GM21526 (cell line): ENCODE data around the gene TMEM217.
A peak's percentile ranks its signal among the peaks of the same experiment; 100 is the strongest.

Experiments used
- ATAC-seq: cut with Tn5 transposase; IDR thresholded peaks from one replicate; pipeline ENCODE4 v1.9.1; 2021; ENCODE audit warnings: moderate library complexity; ENCODE audit not compliant: unreplicated experiment, low FRiP score

Gene TMEM217

DNA sequence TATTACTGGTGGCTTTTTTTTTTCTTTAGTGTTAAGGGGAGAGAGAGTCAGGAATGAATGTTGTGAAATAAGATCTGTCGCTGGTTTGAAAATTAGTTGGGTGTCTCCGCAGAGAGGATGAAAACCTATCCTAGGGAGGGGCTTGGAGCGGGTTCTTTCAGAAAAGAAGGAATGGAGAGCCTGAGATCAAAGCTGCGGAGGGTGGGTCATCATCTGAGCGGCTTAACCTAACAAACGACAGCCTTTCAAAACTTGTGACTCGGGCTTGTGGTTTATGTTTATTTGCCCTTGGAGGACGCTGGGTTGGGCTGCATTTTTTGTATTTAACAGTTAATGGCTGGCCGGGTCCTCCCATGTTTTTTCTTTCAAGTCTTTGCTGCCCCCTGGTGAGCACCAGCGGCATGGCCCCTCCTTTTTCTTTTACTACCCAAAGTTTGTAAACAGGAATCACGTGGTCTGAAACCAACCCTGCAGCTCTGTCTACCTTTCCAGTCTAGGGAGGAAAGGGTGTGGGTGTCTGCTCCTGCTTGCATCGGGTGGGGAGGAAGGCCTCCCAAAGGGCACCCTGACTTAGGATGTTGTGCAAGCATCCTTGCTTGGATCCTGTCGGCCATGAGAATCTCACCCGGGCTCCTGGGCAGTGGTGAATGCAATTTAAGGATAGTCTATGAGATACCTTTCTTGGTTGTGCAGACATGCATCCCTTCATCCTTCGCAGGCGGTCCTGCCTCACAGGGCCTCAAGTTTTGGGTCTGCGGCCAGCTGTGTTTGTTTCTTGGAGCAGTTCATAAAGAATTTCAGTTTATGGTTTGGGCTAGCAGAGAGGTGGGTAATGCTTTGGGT lies 85.8 kb downstream of the TMEM217 start:
- ATAC-seq = no peak

DNA sequence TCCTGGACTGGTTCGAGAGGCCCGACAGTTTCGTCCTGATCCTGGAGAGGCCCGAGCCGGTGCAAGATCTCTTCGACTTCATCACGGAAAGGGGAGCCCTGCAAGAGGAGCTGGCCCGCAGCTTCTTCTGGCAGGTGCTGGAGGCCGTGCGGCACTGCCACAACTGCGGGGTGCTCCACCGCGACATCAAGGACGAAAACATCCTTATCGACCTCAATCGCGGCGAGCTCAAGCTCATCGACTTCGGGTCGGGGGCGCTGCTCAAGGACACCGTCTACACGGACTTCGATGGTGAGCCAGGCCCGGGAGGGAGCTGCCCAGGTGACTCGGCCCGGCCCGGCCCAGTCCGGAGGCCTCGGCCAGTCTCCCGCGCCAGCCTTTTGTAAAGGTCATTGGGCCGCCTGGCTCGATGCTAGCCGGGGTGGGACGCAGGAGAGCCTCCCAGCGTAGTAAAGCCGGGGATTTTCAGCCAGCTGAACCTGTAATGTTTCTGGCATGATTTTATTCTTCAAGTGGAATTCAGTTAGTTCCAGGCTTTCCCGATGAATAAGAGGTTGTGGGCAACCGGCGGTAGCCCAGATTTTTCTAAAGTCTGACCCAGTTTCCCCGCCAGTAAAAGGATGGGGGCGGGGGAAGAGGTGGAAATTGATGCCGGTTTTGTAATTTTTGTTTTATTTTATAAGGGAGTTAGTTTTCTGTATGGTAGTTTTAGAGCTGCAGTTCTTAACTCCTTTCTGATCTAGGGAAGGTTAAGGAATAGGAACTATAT lies 86.6 kb downstream of the TMEM217 start:
- no peak for ATAC-seq

DNA sequence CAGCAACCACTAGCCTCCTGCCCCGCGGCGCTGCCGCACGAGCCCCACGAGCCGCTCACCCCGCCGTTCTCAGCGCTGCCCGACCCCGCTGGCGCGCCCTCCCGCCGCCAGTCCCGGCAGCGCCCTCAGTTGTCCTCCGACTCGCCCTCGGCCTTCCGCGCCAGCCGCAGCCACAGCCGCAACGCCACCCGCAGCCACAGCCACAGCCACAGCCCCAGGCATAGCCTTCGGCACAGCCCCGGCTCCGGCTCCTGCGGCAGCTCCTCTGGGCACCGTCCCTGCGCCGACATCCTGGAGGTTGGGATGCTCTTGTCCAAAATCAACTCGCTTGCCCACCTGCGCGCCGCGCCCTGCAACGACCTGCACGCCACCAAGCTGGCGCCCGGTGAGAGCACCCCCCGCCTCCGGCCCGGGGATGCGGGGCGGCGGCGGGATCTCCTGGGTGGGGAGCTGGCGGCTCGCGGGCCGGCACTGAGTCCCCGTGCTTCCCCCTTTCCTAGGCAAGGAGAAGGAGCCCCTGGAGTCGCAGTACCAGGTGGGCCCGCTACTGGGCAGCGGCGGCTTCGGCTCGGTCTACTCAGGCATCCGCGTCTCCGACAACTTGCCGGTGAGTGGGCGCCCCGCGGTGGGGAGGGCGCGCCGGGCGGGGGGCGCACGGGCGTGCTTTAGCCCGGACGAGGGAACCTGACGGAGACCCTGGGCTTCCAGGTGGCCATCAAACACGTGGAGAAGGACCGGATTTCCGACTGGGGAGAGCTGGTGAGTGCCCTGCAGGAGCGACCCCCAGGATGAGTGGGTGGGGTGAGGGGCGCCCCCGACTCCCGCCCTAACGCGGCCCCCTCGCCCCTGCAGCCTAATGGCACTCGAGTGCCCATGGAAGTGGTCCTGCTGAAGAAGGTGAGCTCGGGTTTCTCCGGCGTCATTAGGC lies 87.4 kb downstream of the TMEM217 start:
- peak; percentile 27 for ATAC-seq

GRCh38 chr6:37169496-37170272 lies 88.3 kb downstream of the TMEM217 start, which contains the start of gene PIM1:
Gene PIM1, plus strand, starts transcription at chr6:37170152. Its CDS starts 424 bp downstream, at chr6:37170576.
- peak; percentile 52 for ATAC-seq

GRCh38 chr6:37168811-37169495 lies 89.0 kb downstream of the TMEM217 start:
- ATAC-seq = no peak

GRCh38 chr6:37168163-37168758 lies 89.7 kb downstream of the TMEM217 start:
- ATAC-seq = no peak

- ATAC-seq = no peak
Measured at GRCh38 chr6:37162740-37163139, 95.2 kb downstream of the TMEM217 start.
